SK-N-SH treated with all-trans-retinoic acid at 6 μM for 48 hours (cell line): Measurements from ENCODE around the gene FBXW11.

ENCODE experiments used
- ESRRG ChIP-seq: fragments of 250-450 bp; sonication (Bioruptor Pico); IDR thresholded peaks from 2 replicates; pipeline ENCODE4 v1.6.1; 2021; ENCODE audit warnings: mild to moderate bottlenecking
- ZFP3 ChIP-seq: fragments of 250-450 bp; sonication (Bioruptor Pico); IDR thresholded peaks from 2 replicates; pipeline ENCODE4 v1.5.0; 2020; ENCODE audit warnings: mild to moderate bottlenecking, moderate library complexity
- TF ChIP-seq, protein P1 (sequence below): fragments of 250-450 bp; sonication (Bioruptor Pico); IDR thresholded peaks from 2 replicates; pipeline ENCODE4 v1.8.0; 2020; ENCODE audit warnings: mild to moderate bottlenecking, moderate library complexity, borderline replicate concordance

- TF ChIP-seq ESRRG (CRISPR knock-in tag) (no peak), ZFP3 (CRISPR knock-in tag) (no peak)
- TF ChIP-seq, protein P1, sequence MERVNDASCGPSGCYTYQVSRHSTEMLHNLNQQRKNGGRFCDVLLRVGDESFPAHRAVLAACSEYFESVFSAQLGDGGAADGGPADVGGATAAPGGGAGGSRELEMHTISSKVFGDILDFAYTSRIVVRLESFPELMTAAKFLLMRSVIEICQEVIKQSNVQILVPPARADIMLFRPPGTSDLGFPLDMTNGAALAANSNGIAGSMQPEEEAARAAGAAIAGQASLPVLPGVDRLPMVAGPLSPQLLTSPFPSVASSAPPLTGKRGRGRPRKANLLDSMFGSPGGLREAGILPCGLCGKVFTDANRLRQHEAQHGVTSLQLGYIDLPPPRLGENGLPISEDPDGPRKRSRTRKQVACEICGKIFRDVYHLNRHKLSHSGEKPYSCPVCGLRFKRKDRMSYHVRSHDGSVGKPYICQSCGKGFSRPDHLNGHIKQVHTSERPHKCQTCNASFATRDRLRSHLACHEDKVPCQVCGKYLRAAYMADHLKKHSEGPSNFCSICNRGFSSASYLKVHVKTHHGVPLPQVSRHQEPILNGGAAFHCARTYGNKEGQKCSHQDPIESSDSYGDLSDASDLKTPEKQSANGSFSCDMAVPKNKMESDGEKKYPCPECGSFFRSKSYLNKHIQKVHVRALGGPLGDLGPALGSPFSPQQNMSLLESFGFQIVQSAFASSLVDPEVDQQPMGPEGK (CRISPR knock-in tag): no peak
These were observed 52.4 kb downstream of the FBXW11 start for GRCh38 chr5:171953860-171954701.
